Activated T-helper 17 cell treated with anti-CD3 and anti-CD28 coated beads, Interleukin-2, amount 50 U/mL, for 72 hours (primary cell): ENCODE measurements around the gene HPCAL1. TPM values are rescaled to one million over a fixed set of nuclear protein-coding genes. Genes with fewer than 3 reads are reported as not detected.
A peak's percentile ranks its signal among the peaks of the same experiment; 100 is the strongest.

Experiments
- ATAC-seq: fragments of 150-1000 bp; cut with Tn5 transposase; replicated peaks from 2 replicates; pipeline ENCODE4 v1.10.0; 2021; ENCODE audit warnings: mild to moderate bottlenecking, moderate library complexity
- H3K27ac Mint-ChIP-seq: one replicate; pipeline ENCODE4 v1.8.0; 2022; ENCODE audit warnings: mixed read lengths
- H3K27me3 Mint-ChIP-seq: one replicate; pipeline ENCODE4 v1.8.0; 2022; ENCODE audit warnings: mixed read lengths
- H3K36me3 Mint-ChIP-seq: one replicate; pipeline ENCODE4 v1.8.0; 2022; ENCODE audit warnings: low read depth, mild to moderate bottlenecking, mixed read lengths
- H3K4me1 Mint-ChIP-seq: one replicate; pipeline ENCODE4 v1.8.0; 2022; ENCODE audit warnings: mixed read lengths
- H3K4me3 Mint-ChIP-seq: one replicate; pipeline ENCODE4 v1.8.0; 2022; ENCODE audit warnings: mild to moderate bottlenecking, mixed read lengths
- H3K9me3 Mint-ChIP-seq: one replicate; pipeline ENCODE4 v1.8.0; 2022; ENCODE audit warnings: mixed read lengths
- total RNA-seq, 2 donors: library from RNA; stranded (reverse); gene quantifications; one replicate each; pipeline ENCODE4 v1.2.3, GENCODE V29; 2022

The HPCAL1 gene
- total RNA-seq, 2 donors from 2014 or later = 57.9 to 139 TPM

GRCh38 chr2:10310309-10310888, 7.7 kb downstream of the HPCAL1 start:
- H3K27me3 Mint-ChIP-seq = no peaks in the 10 kb centered on the region
- ATAC-seq = no peak
- no peaks in the 10 kb centered on the region for H3K9me3 Mint-ChIP-seq
- no peak overlapping the region for H3K4me3 Mint-ChIP-seq
- H3K27ac Mint-ChIP-seq = no peak overlapping the region
- H3K4me1 Mint-ChIP-seq = peaks cover 44% of the 10 kb centered on the region
- H3K36me3 Mint-ChIP-seq = peaks cover 29% of the 10 kb centered on the region

- no peak for ATAC-seq
- Mint-ChIP-seq H3K27ac (no peak overlapping the region), H3K36me3 (peaks cover 16% of the 10 kb centered on the region), H3K27me3 (no peaks in the 10 kb centered on the region), H3K4me1 (peaks cover 40% of the 10 kb centered on the region), H3K9me3 (no peaks in the 10 kb centered on the region), H3K4me3 (no peak overlapping the region)
Observed at GRCh38 chr2:10311736-10312135, 9.0 kb downstream of the HPCAL1 start.

- H3K27me3 Mint-ChIP-seq = no peaks in the 10 kb centered on the region
- H3K9me3 Mint-ChIP-seq = no peaks in the 10 kb centered on the region
- ATAC-seq = peak; percentile 58
- peaks cover 36% of the 10 kb centered on the region for H3K4me1 Mint-ChIP-seq
- peaks cover 8% of the 10 kb centered on the region for H3K36me3 Mint-ChIP-seq
- H3K27ac Mint-ChIP-seq = no peak overlapping the region
- H3K4me3 Mint-ChIP-seq = no peak overlapping the region
Observed at GRCh38 chr2:10312437-10312957, 9.8 kb downstream of the HPCAL1 start.

GRCh38 chr2:10316336-10316735, 13.6 kb downstream of the HPCAL1 start:
- peaks cover 21% of the 10 kb centered on the region for H3K4me1 Mint-ChIP-seq
- peak overlapping the region; percentile 36 for H3K4me3 Mint-ChIP-seq
- H3K9me3 Mint-ChIP-seq = no peaks in the 10 kb centered on the region
- no peak for ATAC-seq
- H3K27ac Mint-ChIP-seq = peak overlapping the region; percentile 59
- H3K27me3 Mint-ChIP-seq = no peaks in the 10 kb centered on the region
- H3K36me3 Mint-ChIP-seq = peaks cover 7% of the 10 kb centered on the region

GRCh38 chr2:10316860-10317259, 14.2 kb downstream of the HPCAL1 start:
- Mint-ChIP-seq H3K36me3 (peaks cover 12% of the 10 kb centered on the region), H3K9me3 (no peaks in the 10 kb centered on the region), H3K27ac (no peak overlapping the region), H3K4me3 (no peak overlapping the region), H3K4me1 (peaks cover 21% of the 10 kb centered on the region), H3K27me3 (no peaks in the 10 kb centered on the region)
- no peak for ATAC-seq

GRCh38 chr2:10317646-10318045, 14.9 kb downstream of the HPCAL1 start:
- peaks cover 18% of the 10 kb centered on the region for H3K36me3 Mint-ChIP-seq
- no peaks in the 10 kb centered on the region for H3K9me3 Mint-ChIP-seq
- peaks cover 21% of the 10 kb centered on the region for H3K4me1 Mint-ChIP-seq
- no peak overlapping the region for H3K27ac Mint-ChIP-seq
- no peaks in the 10 kb centered on the region for H3K27me3 Mint-ChIP-seq
- ATAC-seq = no peak
- no peak overlapping the region for H3K4me3 Mint-ChIP-seq

GRCh38 chr2:10318345-10318744, 15.6 kb downstream of the HPCAL1 start:
- H3K4me1 Mint-ChIP-seq = peaks cover 21% of the 10 kb centered on the region
- H3K9me3 Mint-ChIP-seq = no peaks in the 10 kb centered on the region
- no peaks in the 10 kb centered on the region for H3K27me3 Mint-ChIP-seq
- H3K27ac Mint-ChIP-seq = no peak overlapping the region
- no peak overlapping the region for H3K4me3 Mint-ChIP-seq
- ATAC-seq = no peak
- H3K36me3 Mint-ChIP-seq = peaks cover 23% of the 10 kb centered on the region

GRCh38 chr2:10319892-10320574, 17.3 kb downstream of the HPCAL1 start:
- Mint-ChIP-seq H3K4me1 (peaks cover 20% of the 10 kb centered on the region), H3K27me3 (no peaks in the 10 kb centered on the region), H3K9me3 (no peaks in the 10 kb centered on the region), H3K27ac (peak overlapping the region; percentile 82), H3K4me3 (no peak overlapping the region), H3K36me3 (peaks cover 24% of the 10 kb centered on the region)
- no peak for ATAC-seq

GRCh38 chr2:10320575-10320931, 17.8 kb downstream of the HPCAL1 start:
- no peak overlapping the region for H3K4me3 Mint-ChIP-seq
- H3K4me1 Mint-ChIP-seq = peaks cover 20% of the 10 kb centered on the region
- no peaks in the 10 kb centered on the region for H3K27me3 Mint-ChIP-seq
- H3K9me3 Mint-ChIP-seq = no peaks in the 10 kb centered on the region
- peak overlapping the region; percentile 82 for H3K27ac Mint-ChIP-seq
- H3K36me3 Mint-ChIP-seq = peaks cover 24% of the 10 kb centered on the region
- ATAC-seq = no peak

- ATAC-seq = no peak
- Mint-ChIP-seq H3K36me3 (peaks cover 24% of the 10 kb centered on the region), H3K27me3 (no peaks in the 10 kb centered on the region), H3K4me3 (no peak overlapping the region), H3K9me3 (no peaks in the 10 kb centered on the region), H3K27ac (peak overlapping the region; percentile 82), H3K4me1 (peaks cover 23% of the 10 kb centered on the region)
Observed at GRCh38 chr2:10320933-10321332, 18.2 kb downstream of the HPCAL1 start.

GRCh38 chr2:10321622-10322021, 18.9 kb downstream of the HPCAL1 start:
- ATAC-seq = no peak
- Mint-ChIP-seq H3K27ac (no peak overlapping the region), H3K27me3 (no peaks in the 10 kb centered on the region), H3K9me3 (no peaks in the 10 kb centered on the region), H3K4me1 (peaks cover 22% of the 10 kb centered on the region), H3K36me3 (peaks cover 24% of the 10 kb centered on the region), H3K4me3 (no peak overlapping the region)

- no peaks in the 10 kb centered on the region for H3K9me3 Mint-ChIP-seq
- peaks cover 28% of the 10 kb centered on the region for H3K4me1 Mint-ChIP-seq
- no peak overlapping the region for H3K4me3 Mint-ChIP-seq
- no peak overlapping the region for H3K27ac Mint-ChIP-seq
- H3K36me3 Mint-ChIP-seq = peaks cover 24% of the 10 kb centered on the region
- no peak for ATAC-seq
- H3K27me3 Mint-ChIP-seq = no peaks in the 10 kb centered on the region
Observed at GRCh38 chr2:10322481-10322880, 19.8 kb downstream of the HPCAL1 start.

- peaks cover 24% of the 10 kb centered on the region for H3K36me3 Mint-ChIP-seq
- no peak overlapping the region for H3K27ac Mint-ChIP-seq
- H3K9me3 Mint-ChIP-seq = no peaks in the 10 kb centered on the region
Observed at GRCh38 chr2:10322973-10323372, 20.3 kb downstream of the HPCAL1 start.

GRCh38 chr2:10323535-10323934, 20.8 kb downstream of the HPCAL1 start:
- H3K36me3 Mint-ChIP-seq = peaks cover 24% of the 10 kb centered on the region
- no peak overlapping the region for H3K4me3 Mint-ChIP-seq
- H3K27ac Mint-ChIP-seq = no peak overlapping the region
- no peaks in the 10 kb centered on the region for H3K9me3 Mint-ChIP-seq
- no peaks in the 10 kb centered on the region for H3K27me3 Mint-ChIP-seq
- peaks cover 35% of the 10 kb centered on the region for H3K4me1 Mint-ChIP-seq
- no peak for ATAC-seq

More at GRCh38 chr2:10322973-10323372, 20.3 kb downstream of the HPCAL1 start:
- no peak for ATAC-seq
- H3K4me3 Mint-ChIP-seq = no peak overlapping the region
- peaks cover 32% of the 10 kb centered on the region for H3K4me1 Mint-ChIP-seq
- H3K27me3 Mint-ChIP-seq = no peaks in the 10 kb centered on the region

- Mint-ChIP-seq H3K27me3 (no peaks in the 10 kb centered on the region), H3K9me3 (no peaks in the 10 kb centered on the region), H3K36me3 (peaks cover 28% of the 10 kb centered on the region), H3K4me3 (no peak overlapping the region), H3K27ac (no peak overlapping the region), H3K4me1 (peaks cover 36% of the 10 kb centered on the region)
- no peak for ATAC-seq
Observed at GRCh38 chr2:10324095-10324832, 21.6 kb downstream of the HPCAL1 start.
